HEK293T (cell line): ENCODE results near the gene NDUFA3.

ENCODE experiments used
- CTBP1 ChIP-seq: fragments of 450-650 bp; IDR thresholded peaks from 2 replicates; pipeline ENCODE4 v1.6.1; 2016; ENCODE audit warnings: borderline replicate concordance
- FOXA1 ChIP-seq: fragments of 450-650 bp; IDR thresholded peaks from 2 replicates; pipeline ENCODE4 v1.6.1; 2016; ENCODE audit warnings: mild to moderate bottlenecking
- FOXM1 ChIP-seq: fragments of 450-650 bp; IDR thresholded peaks from 2 replicates; pipeline ENCODE4 v1.6.1; 2017; ENCODE audit warnings: mild to moderate bottlenecking, borderline replicate concordance
- HDGF ChIP-seq: fragments of 450-650 bp; IDR thresholded peaks from 2 replicates; pipeline ENCODE4 v1.6.1; 2017; ENCODE audit warnings: antibody characterized with exemption, borderline replicate concordance
- LEF1 ChIP-seq: fragments of 450-650 bp; IDR thresholded peaks from 2 replicates; pipeline ENCODE4 v1.6.1; 2017; ENCODE audit warnings: mild to moderate bottlenecking, borderline replicate concordance
- NFRKB ChIP-seq: fragments of 450-650 bp; IDR thresholded peaks from 2 replicates; pipeline ENCODE4 v1.6.1; 2016; ENCODE audit warnings: mild to moderate bottlenecking, moderate library complexity
- PKNOX1 ChIP-seq: fragments of 450-650 bp; IDR thresholded peaks from 2 replicates; pipeline ENCODE4 v1.6.1; 2016
- SP1 ChIP-seq: fragments of 450-650 bp; IDR thresholded peaks from 2 replicates; pipeline ENCODE4 v1.6.1; 2017
- TARDBP ChIP-seq: fragments of 450-650 bp; IDR thresholded peaks from 2 replicates; pipeline ENCODE4 v1.6.1; 2016

- TF ChIP-seq FOXM1 (no peak), CTBP1 (no peak), HDGF (no peak), TARDBP (no peak), PKNOX1 (no peak), FOXA1 (no peak), NFRKB (no peak), LEF1 (no peak), SP1 (no peak)
Measured at GRCh38 chr19:54109651-54110050, 7.0 kb downstream of the NDUFA3 start.
